ENCODE measurements around the gene E2F7.

DNA sequence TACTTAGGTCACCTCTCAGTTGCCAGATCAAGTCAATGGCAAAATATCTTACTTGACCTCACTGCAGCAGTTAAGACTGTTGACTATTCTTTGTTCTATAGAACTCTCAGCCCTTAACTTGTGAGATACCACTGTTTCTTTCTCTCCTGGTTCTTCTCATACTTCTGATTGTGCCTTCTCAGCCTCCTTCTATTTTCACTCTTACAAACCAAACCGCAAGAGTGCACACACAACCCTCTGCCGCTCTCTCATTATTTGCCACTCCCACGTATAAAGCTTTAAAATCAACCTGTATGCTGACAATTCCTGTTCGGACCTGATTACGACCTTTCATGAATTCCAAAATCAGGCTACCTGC lies 4.5 kb downstream of the E2F7 start:
- TF ChIP-seq TAF1 (IDR thresholded peaks at IDR 0.05; ENCODE audit: low read depth) (no peak), EGR1 (IDR thresholded peaks at IDR 0.05) (no peak), EP300 (IDR thresholded peaks at IDR 0.05; ENCODE audit: borderline replicate concordance) (no peak), TEAD4 (IDR thresholded peaks at IDR 0.05) (no peak), MAX (IDR thresholded peaks at IDR 0.05) (no peak), YY1 (IDR thresholded peaks at IDR 0.05; ENCODE audit: low read depth) (no peak), RAD21 (IDR thresholded peaks at IDR 0.05; ENCODE audit: low read depth) (no peak)
- TF ChIP-seq, protein P1, sequence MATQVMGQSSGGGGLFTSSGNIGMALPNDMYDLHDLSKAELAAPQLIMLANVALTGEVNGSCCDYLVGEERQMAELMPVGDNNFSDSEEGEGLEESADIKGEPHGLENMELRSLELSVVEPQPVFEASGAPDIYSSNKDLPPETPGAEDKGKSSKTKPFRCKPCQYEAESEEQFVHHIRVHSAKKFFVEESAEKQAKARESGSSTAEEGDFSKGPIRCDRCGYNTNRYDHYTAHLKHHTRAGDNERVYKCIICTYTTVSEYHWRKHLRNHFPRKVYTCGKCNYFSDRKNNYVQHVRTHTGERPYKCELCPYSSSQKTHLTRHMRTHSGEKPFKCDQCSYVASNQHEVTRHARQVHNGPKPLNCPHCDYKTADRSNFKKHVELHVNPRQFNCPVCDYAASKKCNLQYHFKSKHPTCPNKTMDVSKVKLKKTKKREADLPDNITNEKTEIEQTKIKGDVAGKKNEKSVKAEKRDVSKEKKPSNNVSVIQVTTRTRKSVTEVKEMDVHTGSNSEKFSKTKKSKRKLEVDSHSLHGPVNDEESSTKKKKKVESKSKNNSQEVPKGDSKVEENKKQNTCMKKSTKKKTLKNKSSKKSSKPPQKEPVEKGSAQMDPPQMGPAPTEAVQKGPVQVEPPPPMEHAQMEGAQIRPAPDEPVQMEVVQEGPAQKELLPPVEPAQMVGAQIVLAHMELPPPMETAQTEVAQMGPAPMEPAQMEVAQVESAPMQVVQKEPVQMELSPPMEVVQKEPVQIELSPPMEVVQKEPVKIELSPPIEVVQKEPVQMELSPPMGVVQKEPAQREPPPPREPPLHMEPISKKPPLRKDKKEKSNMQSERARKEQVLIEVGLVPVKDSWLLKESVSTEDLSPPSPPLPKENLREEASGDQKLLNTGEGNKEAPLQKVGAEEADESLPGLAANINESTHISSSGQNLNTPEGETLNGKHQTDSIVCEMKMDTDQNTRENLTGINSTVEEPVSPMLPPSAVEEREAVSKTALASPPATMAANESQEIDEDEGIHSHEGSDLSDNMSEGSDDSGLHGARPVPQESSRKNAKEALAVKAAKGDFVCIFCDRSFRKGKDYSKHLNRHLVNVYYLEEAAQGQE (IDR thresholded peaks at IDR 0.05; ENCODE audit: low read depth) = no peak

Data from Ishikawa (cell line).